Activated effector memory CD4-positive, alpha-beta T cell treated with Interleukin-2 at 50 U/mL for 16 hours (primary cell): Measurements from ENCODE around the gene PAPSS1.
"Not testable (repeated sequence)": the region's sequence is repeated elsewhere in the genome, so short reads cannot be mapped to it uniquely, and the experiment has no call there.

Experiments used
- DNase-seq: peaks from one replicate; pipeline ENCODE4 v3.0.0-alpha.2; 2020

Gene PAPSS1

DNA sequence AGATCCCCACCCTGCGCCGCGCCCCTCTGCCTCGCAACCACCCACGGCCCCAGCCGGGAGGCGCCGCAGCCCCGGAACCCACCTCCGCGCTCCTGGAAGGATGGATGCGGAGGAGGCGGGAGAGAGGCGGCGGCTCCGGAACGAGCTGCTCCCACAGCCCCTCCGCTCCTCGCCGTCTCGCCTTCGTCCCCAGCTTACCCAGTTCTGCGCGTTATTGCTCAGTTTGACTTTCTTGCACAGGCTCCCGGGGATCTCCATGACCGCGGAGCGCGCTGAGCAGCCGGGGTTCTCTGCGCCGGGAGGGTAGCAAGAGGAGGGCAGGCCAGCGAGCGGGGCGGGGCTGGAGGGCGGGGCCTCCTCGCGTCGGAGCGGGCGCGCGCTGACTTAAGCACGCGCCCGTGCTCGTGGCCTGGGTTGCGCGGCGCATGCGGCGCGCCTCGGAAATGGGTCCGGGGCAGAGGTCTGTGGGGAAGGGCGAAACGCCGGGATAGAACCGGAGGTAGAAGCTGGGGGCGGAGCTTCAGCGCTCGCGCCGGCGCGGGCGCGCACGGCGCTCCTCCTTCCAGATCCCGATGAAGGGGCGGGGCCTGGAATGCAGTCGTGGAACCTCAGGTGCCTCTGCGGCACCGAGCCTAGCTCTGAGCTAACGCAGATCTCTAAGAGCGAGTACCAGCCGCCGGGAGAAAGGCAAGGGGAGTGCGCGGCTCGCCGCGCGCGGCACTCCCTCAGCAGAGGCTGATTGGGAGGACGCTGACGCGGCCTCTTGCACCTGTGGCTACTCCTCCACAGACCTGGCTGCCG, at the start of gene PAPSS1:
TSS of gene PAPSS1 (minus strand) at position 313 of the 801 bp plus-strand sequence. CDS start at position 258, 55 bp downstream.
- DNase-seq: peak; percentile 95

DNA sequence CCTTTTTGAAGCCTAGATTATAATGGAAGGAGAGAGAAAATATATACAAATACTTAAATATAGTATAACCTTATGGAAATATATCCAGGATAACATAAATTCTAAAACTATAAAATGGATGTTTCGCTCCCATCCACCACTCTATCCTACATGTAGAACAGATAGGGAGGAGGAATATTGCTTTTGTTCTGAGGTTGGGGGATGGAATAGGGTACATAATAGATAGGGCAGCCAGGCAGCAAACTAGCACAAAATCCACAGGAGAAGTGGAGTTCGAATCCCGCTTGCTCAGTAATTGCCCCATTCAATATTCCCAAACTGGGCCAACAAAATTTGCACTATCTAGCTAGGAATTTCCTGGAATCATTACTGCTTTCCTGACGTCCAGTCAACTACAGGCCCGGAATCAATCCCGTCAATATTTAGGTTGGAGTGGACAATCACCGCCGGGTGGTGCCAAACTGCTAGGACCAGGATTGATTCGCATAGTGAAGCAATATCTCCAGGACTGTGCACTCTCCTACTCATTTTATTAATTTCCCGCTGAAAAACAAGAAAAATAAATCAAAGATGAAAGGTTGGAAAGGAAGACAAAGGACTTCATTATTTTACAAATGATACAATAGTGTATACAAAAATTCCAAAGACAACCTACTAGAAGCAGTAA, 40.4 kb upstream of the PAPSS1 start:
- no peak for DNase-seq

DNA sequence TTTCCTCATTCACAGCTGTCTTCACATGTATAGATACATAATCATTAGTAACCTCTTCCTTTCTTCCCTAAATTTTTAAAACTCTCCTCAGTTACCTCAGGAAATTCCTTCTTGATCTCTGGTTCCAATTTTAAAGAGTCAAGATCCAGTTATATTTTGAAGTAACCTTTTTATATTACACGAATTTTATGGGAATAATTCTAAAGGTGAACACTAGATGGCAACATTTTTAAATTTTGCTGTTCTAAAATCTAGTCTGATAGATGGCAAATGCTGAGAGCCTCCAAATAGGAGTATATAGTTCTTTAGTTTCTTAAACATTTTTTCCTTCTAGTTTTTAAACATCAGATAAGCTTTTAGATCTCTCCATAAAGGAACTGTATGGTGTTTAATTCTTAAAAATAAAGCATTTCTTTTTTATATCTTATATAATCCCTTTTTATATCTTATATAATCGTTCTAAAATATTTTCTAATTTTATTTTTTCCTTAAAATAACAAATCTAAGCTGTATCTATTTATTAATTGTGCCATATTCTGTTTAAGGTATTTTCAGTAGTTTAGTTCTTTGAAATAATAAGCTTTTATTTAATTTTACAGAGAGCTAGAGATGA, 37.9 kb upstream of the PAPSS1 start:
- DNase-seq: no peak

DNA sequence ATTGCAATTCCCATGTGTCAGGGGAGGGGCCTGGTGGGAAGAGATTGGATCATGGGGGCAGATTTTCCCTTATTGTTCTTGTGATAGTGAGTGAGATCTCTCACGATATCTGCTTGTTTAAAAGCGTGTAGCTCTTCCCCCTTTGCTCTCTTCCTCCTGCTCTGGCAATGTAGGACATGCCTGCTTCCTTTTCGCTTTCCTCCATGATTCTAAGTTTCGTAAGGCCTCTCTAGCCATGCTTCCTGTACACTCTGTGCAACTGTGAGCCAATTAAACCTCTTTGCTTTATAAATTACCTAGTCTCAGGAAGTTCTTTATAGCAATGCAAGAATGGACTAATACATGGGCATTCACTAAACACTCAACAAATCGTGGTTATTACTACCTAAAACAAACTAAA, 37.2 kb upstream of the PAPSS1 start:
- DNase-seq: no peak

DNA sequence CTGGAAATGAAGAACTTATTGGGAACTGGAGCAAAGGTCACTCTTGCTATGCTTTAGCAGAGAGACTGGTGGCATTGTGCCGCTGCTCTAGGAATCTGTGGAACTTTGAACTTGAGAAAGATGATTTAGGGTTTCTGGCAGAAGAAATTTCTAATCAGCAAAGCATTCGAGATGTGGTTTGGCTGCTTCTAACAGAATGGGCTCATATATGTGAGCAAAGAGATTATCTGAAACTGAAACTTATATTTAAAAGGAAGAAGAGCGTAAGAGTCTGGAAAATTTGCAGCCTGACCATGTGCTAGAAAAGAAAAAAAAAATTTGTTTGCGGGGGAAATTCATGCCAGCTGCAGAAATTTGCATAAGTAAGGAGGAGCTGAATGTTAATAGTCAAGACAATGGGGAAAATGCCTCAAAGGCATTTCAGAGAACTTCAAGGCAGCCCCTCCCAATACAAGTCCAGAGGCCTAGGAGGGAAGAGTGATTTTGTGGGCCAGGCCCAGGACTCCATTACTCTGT, 35.9 kb upstream of the PAPSS1 start:
- no peak for DNase-seq

DNA sequence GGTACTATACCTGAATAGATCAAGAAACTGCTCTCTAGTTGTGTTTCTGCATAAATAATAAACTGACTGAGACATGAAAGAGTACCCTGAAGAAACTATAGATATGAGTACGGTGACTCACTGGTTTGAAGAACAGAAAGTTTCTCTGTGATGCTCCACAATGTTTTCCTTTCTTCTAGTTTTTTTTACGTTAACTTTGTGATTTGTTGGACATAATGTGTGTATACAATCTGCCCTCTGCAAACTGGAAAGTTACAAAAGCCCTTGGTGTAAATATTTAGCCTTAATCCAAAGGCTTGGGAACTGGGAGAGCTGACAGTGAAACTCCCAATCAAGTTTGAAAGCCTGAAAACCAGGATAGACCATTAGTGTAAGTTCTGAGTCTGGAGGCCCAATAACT, 31.6 kb upstream of the PAPSS1 start:
- no peak for DNase-seq

DNA sequence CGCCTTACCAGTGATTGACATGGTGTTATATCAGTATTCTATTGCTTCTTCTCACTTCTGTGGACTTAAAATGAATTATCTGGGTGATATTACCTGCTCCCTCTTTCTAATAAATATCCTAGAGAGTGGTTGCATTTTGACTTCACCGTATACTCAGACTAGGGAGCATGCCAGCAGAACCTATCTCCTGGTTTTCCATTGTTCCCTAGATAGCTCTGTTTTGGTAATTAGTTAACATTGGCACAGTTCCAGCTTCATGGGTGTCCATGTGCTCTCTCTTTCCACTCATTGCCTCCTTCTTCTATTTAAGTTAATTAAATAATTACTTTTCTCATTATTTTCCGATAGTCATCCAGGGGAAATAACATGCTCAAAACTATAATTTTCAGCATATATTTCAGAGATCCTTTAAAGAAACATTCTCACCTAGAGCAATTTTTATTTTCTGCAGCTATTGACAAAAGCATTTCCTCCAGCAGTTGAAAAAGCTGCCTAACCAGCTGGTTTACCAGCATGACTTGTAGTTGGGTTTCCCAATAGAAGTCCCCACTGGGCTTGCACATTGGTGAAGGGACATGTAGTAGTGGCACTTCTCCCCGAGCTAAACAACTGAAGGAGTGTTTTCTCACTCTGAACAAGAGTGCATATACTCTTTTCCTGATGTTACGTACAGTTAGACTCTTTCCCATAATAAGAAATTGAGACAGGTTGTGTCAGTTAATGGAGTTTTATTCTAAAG, 27.9 kb upstream of the PAPSS1 start:
- no peak for DNase-seq

DNA sequence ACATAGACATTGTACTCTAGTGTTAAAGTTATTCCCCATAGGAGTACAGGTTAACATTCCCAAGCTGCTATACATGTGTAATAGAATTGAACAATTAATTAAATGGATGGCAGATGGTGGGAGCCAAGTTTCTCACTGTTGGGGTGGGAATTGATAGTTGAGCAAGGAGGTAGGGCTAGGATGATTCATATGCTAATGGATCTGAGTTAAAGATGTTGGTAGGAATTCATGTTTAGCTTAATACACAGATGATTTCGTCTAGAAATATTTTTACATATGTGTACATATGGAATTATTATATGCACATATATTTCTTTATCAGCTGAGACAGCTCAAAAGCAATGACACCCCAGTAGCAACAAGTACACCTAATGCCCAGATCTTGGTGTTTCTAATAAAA, 26.1 kb upstream of the PAPSS1 start:
- no peak for DNase-seq

DNA sequence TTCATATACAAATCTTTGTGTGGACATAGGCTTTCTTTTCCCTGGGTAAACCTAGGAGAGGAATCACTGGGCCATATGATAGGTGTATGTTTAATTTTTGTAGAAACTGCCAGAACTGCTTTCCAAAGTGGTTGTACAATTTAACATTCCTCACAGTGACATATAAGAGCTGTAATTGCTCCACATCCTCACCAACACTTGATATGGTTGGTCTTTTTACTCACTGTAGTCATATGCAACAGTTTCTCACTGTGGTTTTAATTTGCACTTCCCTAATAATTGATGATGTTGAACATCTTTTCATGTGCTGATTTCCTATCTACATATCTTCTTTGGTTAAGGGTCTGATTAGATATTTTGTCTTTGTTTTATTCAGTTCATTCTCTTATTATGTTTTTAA, 24.5 kb upstream of the PAPSS1 start:
- DNase-seq: no peak

DNA sequence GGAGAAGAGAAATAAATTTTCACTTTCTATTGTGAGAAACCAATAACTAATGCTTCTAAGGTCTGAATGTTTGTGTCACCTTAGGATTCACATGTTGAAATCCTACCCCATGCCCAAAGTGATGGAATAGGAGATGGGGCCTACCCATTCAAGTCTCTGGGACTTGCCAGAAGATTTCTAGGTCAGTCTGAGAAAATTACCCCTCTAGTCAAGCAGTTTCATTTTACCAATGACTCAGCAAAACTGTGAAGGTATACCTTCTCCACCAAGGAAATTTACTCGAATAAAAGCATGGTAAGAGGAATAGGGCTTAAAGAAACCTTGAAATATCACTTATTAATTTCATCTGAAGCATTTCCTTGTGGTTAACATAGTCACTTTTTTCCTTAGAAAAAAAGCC, 23.5 kb upstream of the PAPSS1 start:
- no peak for DNase-seq

DNA sequence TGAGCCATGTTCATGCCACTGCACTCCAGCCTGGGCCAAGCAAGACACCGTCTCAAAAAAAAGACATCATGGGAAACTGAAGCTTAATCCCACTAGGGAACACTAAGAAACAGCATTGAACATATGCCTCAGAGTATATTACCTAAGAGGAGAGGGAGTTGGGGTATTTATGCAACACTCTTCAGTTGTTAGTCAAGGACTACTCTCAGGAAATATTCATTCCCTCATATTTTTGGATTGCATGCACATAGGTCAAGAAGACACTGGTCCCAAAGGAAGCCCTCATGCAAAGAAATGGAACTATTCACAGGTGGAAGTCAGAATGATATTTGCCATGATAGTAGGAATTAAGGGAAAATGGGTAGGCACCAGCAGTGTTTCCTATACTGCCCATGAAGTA, 22.8 kb upstream of the PAPSS1 start:
- DNase-seq: no peak

DNA sequence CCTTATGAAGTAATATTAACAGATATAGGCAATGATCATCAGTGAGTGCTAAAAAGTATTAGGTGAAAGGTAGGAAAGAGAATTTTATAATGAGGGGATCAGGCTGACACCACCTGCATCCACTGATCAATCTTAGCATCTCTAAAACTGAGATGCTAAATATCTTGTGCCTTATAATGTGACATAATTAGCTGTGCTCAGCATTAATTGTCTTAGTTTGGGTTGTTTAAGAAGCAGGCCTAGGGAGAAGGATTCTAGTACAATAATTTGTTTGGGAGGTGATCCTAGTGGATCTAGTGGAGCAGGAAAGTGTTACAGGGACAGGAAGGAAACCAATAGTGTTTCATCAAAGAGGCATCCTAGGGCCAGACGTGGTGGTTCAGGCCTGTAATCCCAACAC, 22.2 kb upstream of the PAPSS1 start:
- no peak for DNase-seq

DNA sequence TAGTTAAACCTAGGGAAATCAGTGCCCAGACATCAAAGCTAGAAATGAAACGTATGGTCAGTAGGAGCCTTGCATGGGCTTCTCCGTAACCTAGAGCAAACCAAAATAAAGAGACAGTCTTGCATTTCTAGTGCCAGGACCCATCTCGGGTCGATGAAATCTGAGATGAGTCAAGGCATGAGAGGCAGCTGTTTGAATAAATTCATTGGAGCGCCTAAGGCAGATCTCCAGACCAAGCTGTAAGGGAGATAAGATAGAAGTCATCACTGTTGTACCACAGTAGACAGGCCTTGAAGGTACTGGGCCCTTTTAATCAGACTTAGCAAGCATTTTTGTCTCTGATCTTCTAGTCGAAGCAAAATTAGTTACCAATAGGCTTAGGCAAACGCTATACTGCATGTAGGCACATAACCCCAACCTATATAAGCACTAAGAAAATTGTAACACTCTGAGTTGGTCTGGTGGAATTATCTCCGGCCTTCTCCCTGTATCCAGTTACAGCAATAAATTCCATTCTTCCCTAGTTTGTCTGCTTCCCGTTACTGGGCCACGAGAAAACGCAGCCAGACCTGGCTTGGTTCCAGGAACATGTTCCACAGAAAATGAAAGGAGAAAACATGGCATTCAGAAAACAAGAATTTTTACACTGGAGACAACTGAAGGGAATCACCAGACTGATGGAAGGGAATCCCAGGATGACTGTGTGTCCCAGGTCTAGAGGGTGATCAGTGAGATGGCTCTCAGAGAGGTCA, 21.1 kb upstream of the PAPSS1 start:
- no peak for DNase-seq

DNA sequence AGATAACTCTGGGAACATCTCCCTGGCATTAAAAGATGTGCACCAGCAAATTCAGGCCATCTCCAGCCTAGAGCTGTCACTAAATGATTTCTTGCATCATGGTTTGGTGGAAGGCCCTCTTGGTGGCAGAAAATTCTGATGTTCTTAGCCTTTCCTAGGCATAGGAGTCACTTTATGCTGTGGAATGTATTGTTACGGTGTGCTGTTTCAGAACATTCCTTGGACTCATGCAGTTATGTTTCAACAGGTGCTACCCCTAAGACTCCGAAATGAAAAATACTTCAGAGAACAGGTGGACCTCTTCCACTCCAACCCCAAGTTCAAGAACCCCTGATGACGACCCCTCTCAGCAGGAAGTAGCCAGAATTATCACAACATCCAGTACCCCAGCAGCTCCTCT, 20.3 kb upstream of the PAPSS1 start:
- DNase-seq: no peak

DNA sequence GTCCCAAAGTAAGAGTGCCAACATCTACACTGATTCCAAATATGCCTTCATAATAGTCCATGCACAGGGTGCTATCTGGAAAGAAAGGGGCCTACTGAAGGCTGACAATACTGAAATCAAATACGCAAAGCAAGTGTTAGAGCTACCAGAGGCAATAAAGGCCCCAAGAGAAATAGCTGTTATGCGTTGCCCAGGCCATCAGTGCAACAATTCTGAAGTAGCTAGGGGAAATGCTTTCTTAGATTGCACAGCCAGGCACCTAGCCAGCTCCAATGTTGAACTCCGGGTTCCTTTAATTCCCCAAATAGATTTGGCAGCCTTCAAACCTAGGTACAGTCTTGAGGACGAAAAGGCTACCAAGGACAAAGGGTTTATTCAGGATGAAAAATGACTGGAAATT, 17.4 kb upstream of the PAPSS1 start:
- no peak for DNase-seq

DNA sequence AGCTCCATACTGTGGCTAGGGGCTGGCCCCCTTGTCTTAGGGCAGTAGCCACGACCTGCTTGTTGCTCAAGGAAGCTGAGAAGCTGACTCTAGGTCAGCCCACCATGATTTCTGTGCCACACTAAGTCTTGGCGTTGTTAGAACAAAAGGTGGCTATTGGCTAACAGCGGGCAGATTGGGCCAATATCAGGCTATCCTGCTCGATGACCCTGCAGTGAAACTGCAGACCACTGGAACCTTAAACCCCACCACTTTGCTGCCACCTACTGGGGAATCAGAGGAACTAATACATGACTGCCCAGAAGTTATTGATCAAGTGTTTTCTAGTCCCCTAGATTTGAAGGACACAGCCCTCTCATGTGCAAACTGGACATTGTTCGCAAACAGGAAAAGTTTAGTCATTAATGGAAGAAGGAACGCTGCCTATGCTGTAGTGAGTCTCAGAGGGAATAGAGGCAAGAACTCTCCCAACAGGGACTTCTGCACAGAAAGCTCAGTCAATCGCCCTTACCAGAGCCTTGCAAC, 17.0 kb upstream of the PAPSS1 start:
- peak; percentile 6 for DNase-seq

DNA sequence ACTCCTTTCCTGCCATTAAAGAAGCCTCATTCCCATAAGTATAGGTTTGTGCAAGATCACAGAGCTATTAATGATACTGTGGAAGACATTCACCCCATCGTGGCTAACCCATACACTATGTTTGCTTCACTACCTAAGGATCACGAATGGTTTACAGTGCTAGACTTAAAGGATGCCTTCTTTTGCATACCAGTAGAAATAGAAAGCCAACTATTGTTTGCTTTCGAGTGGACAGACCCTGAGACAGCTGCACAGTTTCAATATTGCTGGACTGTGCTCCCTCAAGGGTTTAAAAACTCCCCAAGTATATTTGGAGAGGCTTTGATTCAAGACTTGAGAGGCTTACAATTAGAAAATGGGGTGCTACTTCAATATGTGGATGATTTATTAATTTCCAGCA, 16.0 kb upstream of the PAPSS1 start:
- DNase-seq: no peak

DNA sequence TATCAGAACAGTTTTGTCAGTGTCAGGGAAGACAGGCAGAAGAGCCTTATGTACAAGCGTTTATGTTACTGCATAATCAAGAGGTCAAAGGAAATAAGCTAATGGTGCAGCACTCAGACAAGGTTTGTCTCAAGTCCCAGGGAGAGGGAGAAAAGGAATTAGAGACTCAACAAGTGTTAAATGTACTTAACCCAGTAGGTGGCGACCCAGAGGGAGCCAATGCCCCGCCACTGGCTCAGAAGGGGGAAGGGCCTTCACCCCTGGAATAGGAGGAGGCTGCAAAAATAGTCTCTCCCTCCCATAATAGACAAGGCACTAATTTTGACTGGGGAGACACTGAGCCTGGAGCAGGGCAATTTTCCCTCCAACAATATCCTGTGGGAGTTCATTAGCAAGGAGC, 14.1 kb upstream of the PAPSS1 start:
- DNase-seq: no peak

DNA sequence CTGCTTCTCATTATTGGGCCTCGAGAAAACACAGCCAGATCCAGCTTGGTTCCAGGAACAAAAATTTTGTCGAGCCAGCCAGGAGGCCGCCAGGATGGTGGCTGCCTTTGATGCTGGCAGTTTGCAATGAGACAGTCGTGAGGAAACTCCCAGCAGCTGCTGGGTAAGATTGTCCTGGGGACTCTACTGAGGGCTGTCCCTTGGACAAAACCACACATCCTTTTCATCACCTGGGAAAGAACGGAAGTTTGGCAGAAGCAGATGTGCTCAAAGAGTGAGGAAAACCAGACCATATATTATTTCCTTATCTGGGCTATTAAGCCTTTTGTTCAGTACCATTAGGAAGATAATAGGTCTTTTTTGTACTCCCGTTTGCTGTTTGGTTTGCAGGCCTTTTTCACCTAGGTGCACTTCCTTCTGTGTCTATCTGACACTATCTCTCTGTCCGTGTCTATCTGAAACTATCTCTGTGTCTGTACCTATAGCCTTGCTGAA, 13.4 kb upstream of the PAPSS1 start:
- no peak for DNase-seq

DNA sequence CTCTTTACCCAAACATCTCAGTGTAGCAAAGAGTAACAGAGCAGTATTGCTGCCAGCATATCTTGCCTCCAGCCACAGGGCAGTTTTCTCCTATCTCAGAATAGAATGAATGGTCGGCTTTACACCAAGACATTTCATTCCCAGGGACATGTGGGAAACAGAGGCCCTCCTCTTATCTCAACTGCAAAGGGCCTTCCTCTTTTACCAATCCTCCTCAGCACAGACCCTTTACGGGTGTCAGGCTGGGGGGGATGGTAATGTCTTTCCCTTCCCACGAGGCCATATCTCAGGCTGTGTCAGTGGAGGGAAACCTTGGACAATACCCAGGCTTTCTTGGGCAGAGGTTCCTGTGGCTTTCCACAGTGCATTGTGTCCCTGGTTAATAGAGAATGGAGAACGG, 9.0 kb upstream of the PAPSS1 start:
- not testable (repeated sequence) for DNase-seq

DNA sequence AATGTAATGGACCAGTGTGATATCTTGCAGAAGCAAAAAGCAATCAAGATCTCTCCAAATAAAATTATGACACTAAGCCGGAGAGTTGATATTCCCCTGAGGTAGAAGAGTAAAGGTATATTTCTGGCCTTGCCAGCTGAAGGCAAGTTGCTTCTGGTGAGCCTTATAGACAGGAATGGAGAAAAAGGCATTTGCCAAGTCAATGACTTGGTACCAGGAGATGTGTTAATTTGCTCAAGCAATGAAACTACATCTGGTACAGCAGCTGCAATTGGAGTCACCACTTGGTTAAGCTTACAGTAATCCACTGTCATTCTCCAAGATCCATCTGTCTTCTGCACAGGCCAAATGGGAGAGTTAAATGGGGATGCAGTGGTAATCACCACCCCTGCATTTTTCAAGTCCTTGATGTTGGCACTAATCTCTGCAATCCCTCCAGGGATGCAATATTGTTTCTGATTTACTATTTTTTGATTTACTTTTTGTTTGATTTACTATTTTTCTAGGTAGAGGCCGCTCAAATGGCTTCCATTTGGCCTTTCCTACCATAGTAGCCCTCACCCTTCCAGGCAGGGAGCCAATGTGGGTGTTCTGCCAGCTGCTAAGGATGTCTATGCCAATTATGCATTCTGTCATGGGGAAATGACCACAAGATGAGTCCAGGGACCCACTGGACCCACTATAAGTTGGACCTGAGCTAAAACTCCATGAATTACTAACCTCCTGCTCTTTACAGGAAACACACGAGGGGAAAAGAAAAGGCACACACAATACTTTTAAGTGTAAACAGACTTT, 6.3 kb upstream of the PAPSS1 start:
- DNase-seq: not testable (repeated sequence)
